HEK293T (cell line): ENCODE data around the gene CELF5.
"Not testable (repeated sequence)": the region's sequence is repeated elsewhere in the genome, so short reads cannot be mapped to it uniquely, and the experiment has no call there.

Experiments used
- CTCF ChIA-PET: fragments of 350-600 bp; formaldehyde crosslinking; extraction: SDS; loops from one replicate; lab custom pipeline; 2021; ENCODE audit warnings: antibody characterized with exemption, inconsistent platforms; lab: Yijun Ruan, JAX
- POLR2A ChIA-PET: fragments of 350-600 bp; formaldehyde crosslinking; extraction: SDS; loops from one replicate; lab custom pipeline; 2020; ENCODE audit warnings: antibody characterized with exemption, inconsistent platforms; lab: Yijun Ruan, JAX
- DNase-seq: peaks from one replicate; pipeline ENCODE4 v3.0.0; 2012; ENCODE audit warnings: mixed read lengths; ENCODE audit errors: extremely low spot score
- ARNT ChIP-seq: fragments of 450-650 bp; IDR thresholded peaks from 2 replicates; pipeline ENCODE4 v1.6.1; 2017; ENCODE audit warnings: mild to moderate bottlenecking
- BHLHE40 ChIP-seq: fragments of 450-650 bp; IDR thresholded peaks from 2 replicates; pipeline ENCODE4 v1.6.1; 2016; ENCODE audit warnings: mild to moderate bottlenecking, moderate library complexity, borderline replicate concordance
- CTBP1 ChIP-seq: fragments of 450-650 bp; IDR thresholded peaks from 2 replicates; pipeline ENCODE4 v1.6.1; 2016; ENCODE audit warnings: borderline replicate concordance
- ELF4 ChIP-seq: fragments of 450-650 bp; IDR thresholded peaks from 2 replicates; pipeline ENCODE4 v1.6.1; 2017; ENCODE audit warnings: antibody characterized with exemption
- FOXA1 ChIP-seq: fragments of 450-650 bp; IDR thresholded peaks from 2 replicates; pipeline ENCODE4 v1.6.1; 2016; ENCODE audit warnings: mild to moderate bottlenecking
- FOXK2 ChIP-seq: fragments of 450-650 bp; IDR thresholded peaks from 2 replicates; pipeline ENCODE4 v1.6.1; 2016; ENCODE audit warnings: mild to moderate bottlenecking
- FOXM1 ChIP-seq: fragments of 450-650 bp; IDR thresholded peaks from 2 replicates; pipeline ENCODE4 v1.6.1; 2017; ENCODE audit warnings: mild to moderate bottlenecking, borderline replicate concordance
- L3MBTL2 ChIP-seq: fragments of 450-650 bp; conservative IDR thresholded peaks from 2 replicates; pipeline ENCODE4 v1.6.1; 2016; ENCODE audit warnings: mild to moderate bottlenecking
- LEF1 ChIP-seq: fragments of 450-650 bp; IDR thresholded peaks from 2 replicates; pipeline ENCODE4 v1.6.1; 2017; ENCODE audit warnings: mild to moderate bottlenecking, borderline replicate concordance
- NFRKB ChIP-seq: fragments of 450-650 bp; IDR thresholded peaks from 2 replicates; pipeline ENCODE4 v1.6.1; 2016; ENCODE audit warnings: mild to moderate bottlenecking, moderate library complexity
- SP1 ChIP-seq: fragments of 450-650 bp; IDR thresholded peaks from 2 replicates; pipeline ENCODE4 v1.6.1; 2017
- SUZ12 ChIP-seq: fragments of 450-650 bp; IDR thresholded peaks from 2 replicates; pipeline ENCODE4 v1.6.1; 2016; ENCODE audit warnings: mild to moderate bottlenecking
- TARDBP ChIP-seq: fragments of 450-650 bp; IDR thresholded peaks from 2 replicates; pipeline ENCODE4 v1.6.1; 2016
- ZNF384 ChIP-seq: fragments of 450-650 bp; IDR thresholded peaks from 2 replicates; pipeline ENCODE4 v1.6.1; 2016
- TF ChIP-seq, protein P1 (sequence below): fragments of 450-650 bp; IDR thresholded peaks from 2 replicates; pipeline ENCODE4 v1.6.1; 2016

Gene CELF5

DNA sequence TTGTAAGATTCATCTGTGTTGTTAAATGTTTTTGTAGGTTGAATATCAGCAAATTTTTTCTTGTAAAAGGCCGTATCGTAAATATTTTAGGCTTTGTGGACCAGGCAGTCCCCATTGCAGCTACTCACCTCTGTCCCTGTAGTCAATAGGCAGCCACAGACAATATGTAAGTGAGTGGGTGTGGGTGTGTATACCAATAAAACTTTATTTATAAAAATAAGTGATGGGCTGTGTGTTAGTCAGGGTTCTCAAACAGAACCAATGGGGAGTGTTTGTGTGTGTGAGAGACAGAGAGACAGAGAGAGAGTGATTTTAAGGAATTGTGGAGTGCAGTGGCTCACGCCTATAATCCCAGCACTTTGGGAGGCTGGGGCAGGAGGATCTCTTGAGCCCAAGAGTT, 104.3 kb downstream of the CELF5 start:
- POLR2A ChIA-PET: interaction anchor here (1.3 kb wide), 1 partner anchor 101 kb away, joined by 4 read pairs; no protein-coding TSS in a partner anchor
- TF ChIP-seq LEF1: no peak
- no peak for TF ChIP-seq SP1
- TF ChIP-seq BHLHE40: no peak
- no peak for TF ChIP-seq CTBP1
- TF ChIP-seq ZNF384: no peak
- TF ChIP-seq L3MBTL2: no peak
- TF ChIP-seq NFRKB: no peak
- TF ChIP-seq TARDBP: no peak
- no peak for TF ChIP-seq FOXM1
- TF ChIP-seq FOXA1: no peak
- no peak for TF ChIP-seq SUZ12
- TF ChIP-seq, protein P1, sequence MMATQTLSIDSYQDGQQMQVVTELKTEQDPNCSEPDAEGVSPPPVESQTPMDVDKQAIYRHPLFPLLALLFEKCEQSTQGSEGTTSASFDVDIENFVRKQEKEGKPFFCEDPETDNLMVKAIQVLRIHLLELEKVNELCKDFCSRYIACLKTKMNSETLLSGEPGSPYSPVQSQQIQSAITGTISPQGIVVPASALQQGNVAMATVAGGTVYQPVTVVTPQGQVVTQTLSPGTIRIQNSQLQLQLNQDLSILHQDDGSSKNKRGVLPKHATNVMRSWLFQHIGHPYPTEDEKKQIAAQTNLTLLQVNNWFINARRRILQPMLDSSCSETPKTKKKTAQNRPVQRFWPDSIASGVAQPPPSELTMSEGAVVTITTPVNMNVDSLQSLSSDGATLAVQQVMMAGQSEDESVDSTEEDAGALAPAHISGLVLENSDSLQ: no peak
- no peak for DNase-seq
- CTCF ChIA-PET: interaction anchor here (1.3 to 2.6 kb wide), 2 partner anchors 154 to 157 kb away, joined by 3 to 7 read pairs; partner anchors contain the start of gene SMIM44

DNA sequence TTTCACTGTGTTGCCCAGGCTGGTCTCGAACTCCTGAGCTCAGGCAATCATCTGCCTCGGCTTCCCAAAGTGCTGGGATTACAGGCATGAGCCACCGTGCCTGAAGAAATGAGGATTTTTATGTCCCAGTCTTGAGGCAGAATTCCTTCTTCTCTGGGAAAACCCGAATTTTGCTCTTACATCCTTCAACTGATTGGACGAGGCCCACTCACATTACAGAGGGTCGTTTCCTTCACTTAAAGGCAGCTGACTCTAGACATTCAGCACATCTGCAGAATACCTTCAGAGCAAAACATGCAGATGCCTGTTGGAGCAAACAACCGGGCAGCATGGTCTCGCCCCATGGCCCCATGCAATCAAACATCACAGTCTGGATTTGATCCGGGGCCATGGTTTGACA, 105.6 kb downstream of the CELF5 start:
- no peak for DNase-seq
- TF ChIP-seq L3MBTL2 (no peak), CTBP1 (no peak), FOXM1 (no peak), FOXK2 (no peak), FOXA1 (no peak), SUZ12 (no peak)
- ChIA-PET CTCF (interaction anchor here (1.1 kb wide), 1 partner anchor 99 kb away, joined by 3 read pairs; no protein-coding TSS in a partner anchor), POLR2A (no interaction called here)

GRCh38 chr19:3332232-3332631, 107.8 kb downstream of the CELF5 start:
- CTCF ChIA-PET, DNase-seq, POLR2A ChIA-PET: not testable (repeated sequence)

DNA sequence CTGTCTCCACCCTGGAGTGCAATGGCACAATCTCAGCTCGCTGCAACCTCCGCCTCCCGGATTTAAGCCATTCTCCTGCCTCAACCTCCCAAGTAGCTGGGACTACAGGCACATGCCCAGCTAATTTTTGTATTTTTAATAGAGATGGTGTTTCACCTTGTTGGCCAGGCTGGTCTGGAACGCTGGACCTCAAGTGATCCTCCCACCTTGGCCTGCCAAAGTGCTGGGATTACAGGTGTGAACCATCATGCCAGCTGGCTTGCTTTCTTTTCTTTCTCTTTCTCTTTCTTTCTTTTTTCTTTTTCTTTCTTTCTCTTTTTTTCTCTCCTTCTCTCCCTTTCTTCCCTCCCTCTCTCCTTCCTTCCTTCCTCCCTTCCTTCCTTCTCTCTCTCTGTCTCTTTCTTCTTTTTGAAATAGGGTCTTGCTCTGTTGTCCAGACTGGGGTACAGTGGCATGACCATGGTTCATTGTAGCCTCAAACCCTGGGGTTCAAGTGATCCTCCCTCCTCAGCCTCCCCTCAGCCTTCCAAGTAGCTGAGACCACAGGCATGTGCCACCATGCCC, 108.6 kb downstream of the CELF5 start:
- DNase-seq: no peak
- ChIA-PET POLR2A (no interaction called here), CTCF (no interaction called here)
- no peak for TF ChIP-seq FOXK2
- no peak for TF ChIP-seq FOXA1
- TF ChIP-seq ZNF384: no peak
- TF ChIP-seq NFRKB: no peak
- no peak for TF ChIP-seq SP1
- TF ChIP-seq SUZ12: no peak
- TF ChIP-seq FOXM1: no peak

- POLR2A ChIA-PET: no interaction called here
- no peak for TF ChIP-seq ARNT
- DNase-seq: no peak
- CTCF ChIA-PET: no interaction called here
Measured at GRCh38 chr19:3333662-3334061, 109.2 kb downstream of the CELF5 start.

DNA sequence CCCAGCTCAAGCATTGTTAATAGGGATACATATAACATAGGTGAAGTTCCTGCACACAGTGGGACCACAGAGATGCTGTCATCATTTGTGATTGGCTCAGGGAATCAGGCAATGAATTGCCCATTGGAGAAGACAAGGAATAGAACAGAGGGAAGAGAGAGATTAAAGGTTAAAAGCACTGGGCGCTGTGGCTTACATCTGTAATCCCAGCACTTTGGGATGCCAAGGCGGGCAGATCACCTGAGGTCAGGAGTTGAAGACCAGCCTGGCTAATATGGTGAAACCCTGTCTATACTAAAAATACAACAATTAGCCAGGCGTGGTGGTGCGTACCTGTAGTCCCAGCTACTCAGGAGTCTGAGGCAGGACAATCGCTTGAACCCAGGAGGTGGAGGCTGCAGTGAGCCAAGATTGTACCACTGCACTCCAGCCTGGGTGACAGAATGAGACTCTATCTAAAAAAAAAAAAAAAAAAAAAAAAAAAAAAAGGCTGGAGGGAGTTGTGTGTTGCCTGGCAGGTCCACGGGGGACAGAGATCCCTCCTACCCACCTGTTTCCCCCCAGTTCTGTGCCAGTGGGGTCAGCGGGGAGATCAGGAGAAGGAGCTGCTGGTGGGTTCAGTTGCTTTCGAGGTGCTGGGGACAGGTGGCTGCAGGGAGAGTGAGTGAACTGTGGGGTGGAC, 110.4 kb downstream of the CELF5 start:
- POLR2A ChIA-PET, DNase-seq: not testable (repeated sequence)
- CTCF ChIA-PET: interaction anchor here (0.9 kb wide), 1 partner anchor 98 kb away, joined by 3 read pairs; no protein-coding TSS in a partner anchor

DNA sequence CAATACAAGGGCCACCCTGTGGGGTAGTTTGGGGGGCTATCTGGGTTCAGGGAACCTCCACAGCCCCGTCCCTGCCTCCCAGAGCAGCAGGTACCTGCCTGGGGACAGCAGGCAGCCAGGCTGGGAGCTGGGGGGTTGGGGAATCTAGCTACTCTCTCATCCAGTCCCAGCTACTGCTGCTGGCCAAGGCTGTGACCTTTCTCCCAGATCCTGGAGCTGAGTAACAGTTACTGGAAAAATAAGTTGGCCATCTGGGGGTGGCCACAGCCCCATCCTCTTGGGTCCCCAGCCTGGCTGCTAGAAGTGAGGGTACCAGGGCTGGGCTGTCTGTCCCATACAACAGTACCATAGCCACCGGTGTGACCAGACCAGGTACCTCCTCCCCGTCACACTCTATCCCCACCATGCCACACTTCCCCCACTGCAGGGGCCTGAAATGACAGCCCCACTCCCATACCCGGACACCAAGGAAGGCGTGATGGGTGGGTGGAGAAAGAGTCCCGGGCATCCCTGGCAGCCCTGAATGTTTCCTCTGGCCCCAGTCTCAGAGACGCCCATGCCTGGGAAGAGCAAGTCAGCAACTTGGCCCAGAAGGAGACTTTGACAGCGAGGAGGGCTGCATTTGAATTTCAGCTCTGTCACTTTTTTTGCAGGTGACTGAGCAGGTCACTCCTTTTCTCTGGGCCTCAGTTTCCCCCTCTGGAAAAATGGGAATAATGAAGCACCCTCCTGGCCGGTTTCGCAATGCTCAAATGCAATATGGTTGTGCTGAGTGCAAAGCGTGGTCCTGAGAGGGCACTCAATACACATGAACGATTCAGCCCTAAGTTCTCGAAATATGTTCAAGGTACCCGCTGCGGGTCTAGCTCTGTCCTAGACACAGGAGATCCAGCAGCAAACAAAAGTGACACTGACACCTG, 111.2 kb downstream of the CELF5 start:
- ChIA-PET POLR2A (no interaction called here), CTCF (interaction anchor here (0.9 kb wide), 1 partner anchor 98 kb away, joined by 3 read pairs; no protein-coding TSS in a partner anchor)
- DNase-seq: no peak
- no peak for TF ChIP-seq SP1
- no peak for TF ChIP-seq FOXA1
- TF ChIP-seq ZNF384: no peak
- TF ChIP-seq FOXM1: no peak
- no peak for TF ChIP-seq L3MBTL2
- no peak for TF ChIP-seq ELF4
- TF ChIP-seq BHLHE40: no peak
- TF ChIP-seq ARNT: no peak

DNA sequence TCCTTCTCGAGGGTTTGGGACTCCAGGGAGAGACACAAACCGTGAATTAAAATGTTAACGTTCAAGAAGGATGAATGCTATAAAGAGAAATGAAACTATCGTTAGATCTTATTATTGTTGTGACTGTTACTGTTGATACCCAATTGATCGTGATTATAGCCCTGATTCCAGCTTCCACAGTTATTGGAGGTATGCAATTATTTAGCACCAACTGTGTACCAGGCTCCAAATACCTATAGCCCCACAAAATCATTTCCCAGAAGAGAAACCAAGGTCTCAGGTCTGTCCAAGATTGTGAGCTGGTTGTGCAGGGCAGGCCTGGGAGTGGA, 111.9 kb downstream of the CELF5 start:
- no peak for TF ChIP-seq ARNT
- POLR2A ChIA-PET: no interaction called here
- DNase-seq: no peak
- CTCF ChIA-PET: interaction anchor here (0.6 kb wide), 1 partner anchor 17 kb away, joined by 3 read pairs; no protein-coding TSS in a partner anchor
